ENCODE results near the gene ENAH. TPM values are rescaled to one million over a fixed set of nuclear protein-coding genes. Genes with fewer than 3 reads are reported as not detected.

Gene ENAH
- total and polyA plus RNA-seq, 8 donors: 8.0 to 62.8 (median 31.9) TPM

GRCh38 chr1:225524570-225524969 is 128.4 kb downstream of the ENAH start:
- Histone ChIP-seq H3K4me1 (peaks cover 8 to 14% (median 10%) of the 10 kb centered on the region in 3 donors), H3K27me3 (no peaks in the 10 kb centered on the region), H3K9me3 (no peaks in the 10 kb centered on the region), H3K36me3 (no peaks in the 10 kb centered on the region), H3K4me3 (no peak overlapping the region), H3K27ac (no peak overlapping the region)
- no peak for DNase-seq
- intact Hi-C loops (cut with DNase I): no loop called here
- 80 to 81% methylated on average over 6 of the region's 6 CpGs for WGBS, 2 donors
- no peak for FAIRE-seq
- no peak for ATAC-seq
- no peak for TF ChIP-seq CTCF (IDR thresholded peaks at IDR 0.05)

GRCh38 chr1:225523263-225523950 is 129.5 kb downstream of the ENAH start:
- no peak overlapping the region for H3K27ac ChIP-seq
- FAIRE-seq: no peak
- intact Hi-C loops (cut with DNase I): no loop called here
- H3K4me3 ChIP-seq: no peak overlapping the region
- no peaks in the 10 kb centered on the region for H3K9me3 ChIP-seq
- peaks cover 8 to 14% (median 10%) of the 10 kb centered on the region in 3 donors for H3K4me1 ChIP-seq
- peak in 2 of 4 donors; percentile 38 to 46 for ATAC-seq
- TF ChIP-seq CTCF (IDR thresholded peaks at IDR 0.05): no peak
- 64 to 67% methylated on average over 4 of the region's 4 CpGs for WGBS, 2 donors
- no peaks in the 10 kb centered on the region for H3K27me3 ChIP-seq
- no peak for DNase-seq
- H3K36me3 ChIP-seq: no peaks in the 10 kb centered on the region

- no peak for ATAC-seq
- FAIRE-seq: no peak
- no peak overlapping the region for H3K27ac ChIP-seq
- no peak for DNase-seq
- no peak overlapping the region for H3K4me3 ChIP-seq
- no peaks in the 10 kb centered on the region for H3K27me3 ChIP-seq
- H3K4me1 ChIP-seq: peaks cover 8 to 14% (median 10%) of the 10 kb centered on the region in 3 donors
- no peak for TF ChIP-seq CTCF (IDR thresholded peaks at IDR 0.05)
- H3K9me3 ChIP-seq: no peaks in the 10 kb centered on the region
- H3K36me3 ChIP-seq: peaks cover 0 to 3% (median 0%) of the 10 kb centered on the region in 3 donors
- 87 to 89% methylated on average over 1 of the region's 1 CpG for WGBS, 2 donors
- intact Hi-C loops (cut with DNase I): no loop called here
Observed at GRCh38 chr1:225522588-225523262, 130.2 kb downstream of the ENAH start.

GRCh38 chr1:225520587-225521227 is 132.2 kb downstream of the ENAH start:
- DNase-seq: no peak
- H3K36me3 ChIP-seq: peaks cover 0 to 6% (median 0%) of the 10 kb centered on the region in 3 donors
- ATAC-seq: no peak
- no peak for FAIRE-seq
- H3K4me3 ChIP-seq: no peak overlapping the region
- H3K4me1 ChIP-seq: peaks cover 0 to 14% (median 6%) of the 10 kb centered on the region in 3 donors
- 96 to 97% methylated on average over 7 of the region's 7 CpGs for WGBS, 2 donors
- H3K27ac ChIP-seq: no peak overlapping the region
- no peaks in the 10 kb centered on the region for H3K9me3 ChIP-seq
- no peak for TF ChIP-seq CTCF (IDR thresholded peaks at IDR 0.05)
- intact Hi-C loops (cut with DNase I): no loop called here
- H3K27me3 ChIP-seq: no peaks in the 10 kb centered on the region

Measured in pancreas (tissue), 10 donors.